SKM-1 treated with dmso at 0.1 percent for 144 hours (cell line): ENCODE data around the gene POM121.
"Not testable (repeated sequence)": the region's sequence is repeated elsewhere in the genome, so short reads cannot be mapped to it uniquely, and the experiment has no call there.

ENCODE experiments used
- DNase-seq: peaks from one replicate; lab custom pipeline; 2025; ENCODE audit not compliant: unreplicated experiment; lab: John Stamatoyannopoulos, UW

The POM121 gene

DNA sequence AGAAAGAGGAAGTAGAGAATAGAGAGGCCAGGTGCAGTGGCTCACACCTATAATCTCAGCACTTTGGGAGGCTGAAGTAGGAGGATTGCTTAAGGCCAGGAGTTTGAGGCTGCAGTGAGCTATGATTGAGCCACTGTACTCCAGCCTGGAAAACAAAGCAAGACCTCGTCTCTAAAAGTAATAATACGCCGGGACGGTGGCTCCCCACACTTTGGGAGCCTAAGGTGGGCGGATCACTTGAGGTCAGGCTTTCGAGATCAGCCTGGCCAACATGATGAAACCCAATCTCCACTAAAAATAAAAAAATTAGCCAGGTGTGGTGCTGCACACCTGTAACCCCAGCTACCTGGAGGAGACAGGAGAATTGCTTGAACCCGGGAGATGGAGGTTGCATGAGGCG, 70.6 kb downstream of the POM121 start:
- DNase-seq: not testable (repeated sequence)

DNA sequence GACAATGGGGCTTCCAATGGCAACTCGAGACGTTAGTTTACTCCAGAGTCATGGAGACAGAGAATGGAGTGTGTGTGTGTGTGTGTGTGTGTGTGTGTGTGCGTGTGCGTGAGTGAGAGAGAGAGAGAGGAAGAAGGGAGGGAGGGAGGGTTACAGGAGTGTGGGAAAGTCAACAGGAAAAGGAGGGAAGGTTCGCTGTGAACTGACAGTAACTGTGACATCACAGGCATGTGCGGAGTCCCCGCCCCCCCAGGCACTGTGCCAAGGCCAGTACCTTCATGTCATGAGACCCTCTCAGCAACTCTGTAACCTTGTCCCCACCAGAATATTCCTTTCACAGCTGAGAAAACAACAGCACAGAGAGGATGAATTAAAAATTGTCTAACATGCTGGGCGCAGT, 72.6 kb downstream of the POM121 start:
- not testable (repeated sequence) for DNase-seq

DNA sequence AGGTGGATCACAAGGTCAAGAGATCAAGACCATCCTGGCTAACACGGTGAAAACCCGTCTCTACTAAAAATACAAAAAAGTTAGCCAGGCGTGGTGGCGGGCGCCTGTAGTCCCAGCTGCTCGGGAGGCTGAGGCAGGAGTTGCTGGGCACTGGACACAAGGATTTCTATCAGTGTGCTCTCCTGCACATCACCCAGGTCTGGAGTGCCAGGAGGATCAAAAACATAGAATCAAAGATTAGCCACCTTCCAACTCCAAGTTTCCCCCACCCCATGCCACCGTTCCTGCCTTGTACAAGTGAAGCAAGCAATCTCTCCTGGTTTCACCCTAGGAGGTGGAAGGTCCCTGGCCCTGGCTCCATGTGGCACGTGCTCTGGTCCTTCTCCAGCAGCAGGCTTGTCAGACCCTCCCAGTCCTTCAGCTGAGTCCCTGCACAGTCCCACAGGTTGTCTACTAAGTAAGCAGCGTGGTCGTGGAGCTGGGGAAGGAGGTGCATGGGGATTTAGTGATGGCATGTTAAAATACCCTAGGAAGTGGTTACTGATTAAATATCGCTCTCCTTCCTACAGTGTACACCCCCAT, 73.1 kb downstream of the POM121 start:
- not testable (repeated sequence) for DNase-seq
